NCI-H2171 (cell line): Measurements from ENCODE around the gene MSL3B.
"Not testable (repeated sequence)": the region's sequence is repeated elsewhere in the genome, so short reads cannot be mapped to it uniquely, and the experiment has no call there.

Source experiments
- DNase-seq: peaks from one replicate; lab custom pipeline; 2025; lab: John Stamatoyannopoulos, UW

MSL3B gene

DNA sequence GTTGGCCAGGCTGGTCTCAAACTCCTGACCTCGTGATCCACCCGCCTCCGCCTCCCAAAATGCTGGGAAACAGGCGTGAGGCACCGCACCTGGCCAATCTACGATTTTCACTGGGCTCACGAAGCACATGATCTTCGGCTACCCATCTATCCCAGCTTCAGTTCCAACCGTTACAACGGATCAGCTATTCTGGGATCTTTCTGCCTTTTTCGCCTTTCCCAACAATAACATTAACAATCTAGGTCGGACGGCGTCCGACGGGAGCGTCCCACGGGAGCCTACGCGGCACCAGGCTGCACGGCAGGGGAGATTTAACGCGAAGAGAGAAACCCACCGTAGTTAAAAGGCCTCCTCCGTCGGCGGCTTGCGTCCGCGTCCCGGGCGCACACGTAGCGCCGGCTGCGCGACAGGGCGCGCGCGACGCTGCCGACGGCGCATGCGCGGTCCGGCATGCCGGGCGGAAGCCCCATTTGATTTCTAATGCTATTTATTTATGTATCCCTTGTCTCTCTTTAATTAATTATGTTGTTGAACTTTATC is at the start of gene MSL3B:
MSL3B (minus strand) TSS at position 394 of the 540 bp plus-strand sequence.
- DNase-seq = peak; percentile 48

DNA sequence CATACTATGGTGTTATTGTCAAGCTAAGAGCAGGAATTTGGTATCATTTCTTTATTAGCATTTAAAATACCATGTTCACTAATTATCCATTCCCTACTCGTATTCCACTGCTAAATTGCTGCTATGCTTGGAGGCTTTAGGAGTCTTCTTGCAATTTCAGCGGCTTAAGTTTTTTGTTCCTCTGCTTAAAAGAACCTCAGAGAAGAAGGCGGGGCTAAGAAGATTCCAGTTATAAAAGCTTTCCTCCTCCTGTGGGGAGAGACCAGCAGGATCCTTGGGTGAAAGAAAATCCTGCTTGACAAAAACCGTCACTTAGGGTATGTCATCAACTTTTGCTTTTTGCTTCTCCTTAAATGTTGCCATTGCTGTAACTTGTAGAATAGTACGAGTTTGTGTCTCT is 48.9 kb upstream of the MSL3B start, which contains the start of gene TRPM8:
TRPM8 (plus strand) TSS at position 258 of the 400 bp plus-strand sequence. CDS start 9,165 bp downstream, outside the sequence.
- no peak for DNase-seq

DNA sequence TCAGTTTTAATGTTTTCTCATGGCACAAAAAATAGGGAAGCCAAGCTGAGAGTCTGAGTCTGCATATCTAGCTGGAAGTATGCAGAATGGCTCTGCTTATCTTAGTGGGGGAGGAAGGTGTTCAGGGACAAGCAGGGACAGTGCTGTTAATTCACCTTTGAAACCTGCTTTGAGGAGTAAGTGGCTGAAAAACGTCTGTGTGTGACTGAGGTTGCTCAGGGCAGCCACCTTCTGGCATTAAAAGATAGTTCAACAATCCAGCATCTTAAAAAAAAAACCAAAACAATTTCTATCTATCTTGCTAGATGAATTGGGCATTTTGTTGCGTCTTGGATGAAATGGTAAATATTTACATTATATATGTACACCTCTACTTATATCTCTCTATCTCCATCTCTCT is 46.9 kb upstream of the MSL3B start:
- no peak for DNase-seq

DNA sequence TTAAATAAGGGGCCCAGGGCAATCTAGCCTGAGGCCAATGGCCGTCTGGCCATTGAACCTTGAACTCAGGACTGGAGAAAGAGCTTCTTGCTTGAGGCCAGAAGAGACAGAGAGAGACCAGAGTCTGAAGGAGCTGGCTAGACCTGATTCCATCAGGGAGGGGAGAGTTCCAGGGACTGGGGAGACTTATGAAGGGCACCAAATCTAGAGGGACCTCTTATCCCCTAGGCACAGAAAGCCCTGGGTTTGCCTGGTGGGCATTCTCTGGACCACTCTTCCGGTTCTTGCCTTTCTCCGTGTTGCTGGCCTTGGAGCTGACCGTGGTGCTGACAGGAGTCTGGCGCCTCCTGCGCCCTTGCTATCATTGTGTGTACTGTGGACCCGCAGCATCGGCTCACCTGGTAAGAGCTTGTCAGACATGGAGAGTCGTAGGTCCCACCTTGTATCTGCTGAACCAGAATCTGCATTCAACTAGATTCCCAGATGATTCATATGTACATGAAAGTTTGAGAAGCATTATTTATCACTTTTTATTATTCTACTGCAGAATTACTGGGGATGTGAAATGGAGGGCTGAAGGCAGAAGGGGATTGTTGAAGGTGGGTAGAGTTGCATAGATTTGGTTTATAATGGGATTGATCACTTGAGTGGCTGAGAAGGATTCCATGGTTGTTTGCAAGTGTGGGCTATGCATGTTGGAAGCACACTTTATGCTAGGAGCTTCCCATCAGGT is 44.7 kb upstream of the MSL3B start:
- no peak for DNase-seq

DNA sequence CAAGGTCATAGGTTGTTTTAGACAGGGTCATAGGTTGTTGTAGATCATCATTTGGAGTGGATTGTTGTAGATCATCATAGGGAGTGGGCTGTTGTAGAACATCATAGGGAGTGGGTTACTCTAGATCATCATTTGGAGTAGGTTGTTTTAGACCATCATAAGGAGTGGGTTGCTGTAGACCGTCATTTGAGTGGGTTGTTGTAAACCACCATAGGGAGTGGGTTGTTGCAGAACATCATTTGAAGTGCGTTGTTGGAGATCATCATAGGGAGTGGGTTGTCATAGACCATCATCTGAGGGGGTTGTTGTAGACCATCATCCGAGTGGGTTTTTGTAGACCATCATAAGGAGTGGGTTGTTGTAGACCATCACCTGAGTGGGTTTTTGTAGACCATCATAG is 39.4 kb upstream of the MSL3B start:
- no peak for DNase-seq

DNA sequence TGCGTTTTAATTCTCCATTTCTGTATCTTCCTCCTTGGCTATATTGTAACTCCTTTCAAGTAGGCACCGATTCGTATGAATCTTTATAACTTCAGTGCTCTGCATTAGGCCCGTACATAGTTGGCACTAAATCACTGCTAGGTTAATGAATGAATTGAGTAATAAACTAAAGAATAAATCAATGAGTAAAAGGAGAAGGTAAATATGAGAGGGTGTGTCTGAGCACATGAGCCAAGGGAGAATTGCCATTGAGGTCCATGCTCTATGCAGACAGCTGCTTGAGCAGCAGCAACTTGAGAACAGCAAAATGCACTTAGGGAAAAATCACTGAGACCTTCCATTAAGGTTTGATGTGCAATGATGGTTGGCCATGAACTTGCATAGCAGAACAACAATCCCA is 37.8 kb upstream of the MSL3B start:
- no peak for DNase-seq

DNA sequence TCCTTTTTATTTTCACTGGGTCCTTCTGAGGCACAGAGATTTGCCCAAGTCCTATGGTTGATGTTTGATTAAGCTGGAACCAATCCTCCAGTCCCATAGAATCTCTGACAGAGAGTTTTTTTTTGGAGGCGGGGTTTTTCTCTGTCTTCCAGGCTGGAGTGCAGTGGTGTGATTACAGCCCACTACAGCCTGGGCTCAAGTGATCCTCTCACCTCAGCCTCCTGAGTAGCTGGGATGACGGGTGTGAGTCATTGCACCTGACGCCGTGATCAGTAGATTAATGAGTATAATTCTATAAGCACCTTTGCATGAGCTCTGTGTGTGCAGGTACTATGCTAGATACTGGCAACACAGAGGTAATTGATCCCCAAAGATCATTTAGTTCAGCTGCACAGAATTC is 33.7 kb upstream of the MSL3B start:
- no peak for DNase-seq

DNA sequence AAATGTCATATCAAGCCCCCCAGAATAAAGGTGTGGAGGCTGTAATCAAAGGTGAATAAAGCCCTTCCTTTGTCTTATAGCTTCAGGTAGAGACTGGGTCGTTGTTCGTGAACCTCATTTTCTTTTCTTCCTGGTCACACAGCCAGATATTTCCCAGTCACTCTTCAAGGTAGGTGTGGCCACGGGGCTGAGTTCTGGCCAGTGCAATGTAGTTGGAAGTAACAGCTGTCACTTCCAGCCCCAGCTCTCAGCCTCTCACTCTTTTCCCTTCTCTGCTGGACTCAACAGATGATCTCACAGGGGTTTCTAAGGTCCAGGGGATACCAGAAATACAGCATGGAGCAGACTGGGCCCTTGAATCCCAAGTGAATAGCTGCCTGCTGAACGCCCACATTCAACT is 33.2 kb upstream of the MSL3B start:
- no peak for DNase-seq

DNA sequence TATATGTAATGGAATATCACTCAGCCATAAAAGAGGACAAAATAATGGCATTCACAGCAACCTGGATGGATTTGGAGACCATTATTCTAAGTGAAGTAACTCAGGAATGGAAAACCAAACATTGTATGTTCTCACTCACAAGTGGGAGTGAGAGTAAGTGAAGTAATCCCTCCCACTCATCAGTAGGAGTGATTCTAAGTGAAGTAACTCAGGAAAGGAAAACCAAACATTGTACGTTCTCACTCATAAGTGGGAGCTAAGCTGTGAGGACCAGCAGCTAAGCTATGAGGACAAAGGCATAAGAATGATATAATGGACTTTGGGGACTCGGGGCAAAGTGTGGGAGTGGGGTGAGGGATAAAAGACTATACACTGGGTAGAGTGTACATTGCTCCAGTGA is 28.1 kb upstream of the MSL3B start:
- DNase-seq = not testable (repeated sequence)

DNA sequence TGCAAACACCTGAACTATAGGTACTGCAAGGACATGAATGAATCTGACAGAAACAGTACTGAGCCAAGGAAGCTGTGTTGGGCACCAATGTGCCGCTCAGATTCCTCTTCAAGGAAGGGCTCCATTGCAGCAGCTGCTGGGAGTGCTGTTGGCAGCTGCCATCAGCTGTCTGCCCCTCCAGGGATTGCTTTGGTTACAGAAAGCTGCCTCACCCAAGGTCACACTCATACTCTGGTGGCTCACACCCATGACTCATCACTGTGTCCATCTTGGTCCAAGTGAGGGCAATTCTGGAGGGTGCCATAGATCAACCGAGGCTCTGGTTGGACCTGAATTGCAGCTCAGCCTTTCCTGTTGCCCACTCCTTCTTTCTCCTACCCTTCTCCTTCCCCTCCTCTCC is 24.6 kb upstream of the MSL3B start:
- no peak for DNase-seq

DNA sequence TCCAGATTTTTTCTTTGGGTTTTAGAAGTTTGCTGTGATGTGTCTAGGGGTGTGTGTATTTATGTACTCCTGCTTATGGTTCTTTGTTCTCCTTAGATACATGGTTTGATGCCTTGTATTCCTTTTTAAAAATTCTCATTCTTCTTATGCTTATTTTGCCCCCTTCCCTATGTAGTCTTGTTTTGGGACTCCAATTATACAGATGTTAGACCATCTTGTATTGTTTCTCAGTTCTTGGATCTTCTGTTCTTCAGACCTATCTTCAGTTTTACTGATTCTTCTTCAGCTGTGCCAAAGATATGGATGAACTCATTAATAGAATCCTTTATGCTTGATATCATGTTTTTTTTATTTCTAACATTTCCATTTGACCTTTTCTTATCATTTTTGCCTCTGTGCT is 14.2 kb upstream of the MSL3B start:
- DNase-seq = no peak

DNA sequence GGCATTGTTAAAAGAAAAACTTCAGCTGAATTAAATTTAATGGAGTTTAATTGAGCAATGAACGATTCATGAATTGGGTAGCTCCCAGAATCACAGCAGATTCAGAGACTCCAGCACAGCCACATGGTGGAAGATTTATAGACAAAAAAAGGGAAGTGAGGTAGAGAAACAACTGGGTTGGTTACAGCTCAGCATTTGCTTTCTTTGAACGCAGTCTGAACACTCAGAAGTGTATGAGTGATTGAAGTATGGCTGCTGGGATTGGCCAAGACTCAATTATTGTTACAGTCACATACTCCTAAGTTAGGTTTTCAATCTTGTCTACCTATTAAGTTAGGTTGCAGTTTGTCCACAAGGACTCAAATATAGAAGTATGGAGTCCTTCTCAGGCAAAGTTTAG is 3.9 kb upstream of the MSL3B start:
- not testable (repeated sequence) for DNase-seq

DNA sequence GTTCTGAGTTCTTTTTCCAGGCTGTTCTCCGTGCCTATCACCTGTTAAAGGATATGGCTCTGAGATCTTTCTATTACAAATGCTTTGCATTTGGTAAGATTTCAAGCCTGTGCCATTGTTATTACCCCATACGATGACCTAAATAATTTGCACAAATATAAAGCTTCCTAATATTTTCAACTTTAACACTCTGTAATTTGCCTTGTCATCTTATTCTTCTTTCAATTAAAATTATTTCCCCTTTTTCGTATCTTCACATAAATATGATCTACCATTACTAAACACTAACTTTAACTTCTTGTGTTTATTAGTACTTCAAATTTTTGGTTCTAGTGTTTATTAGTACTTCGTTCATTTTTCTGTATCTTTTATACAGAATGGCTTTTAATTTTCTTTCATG is 3.2 kb upstream of the MSL3B start:
- no peak for DNase-seq

DNA sequence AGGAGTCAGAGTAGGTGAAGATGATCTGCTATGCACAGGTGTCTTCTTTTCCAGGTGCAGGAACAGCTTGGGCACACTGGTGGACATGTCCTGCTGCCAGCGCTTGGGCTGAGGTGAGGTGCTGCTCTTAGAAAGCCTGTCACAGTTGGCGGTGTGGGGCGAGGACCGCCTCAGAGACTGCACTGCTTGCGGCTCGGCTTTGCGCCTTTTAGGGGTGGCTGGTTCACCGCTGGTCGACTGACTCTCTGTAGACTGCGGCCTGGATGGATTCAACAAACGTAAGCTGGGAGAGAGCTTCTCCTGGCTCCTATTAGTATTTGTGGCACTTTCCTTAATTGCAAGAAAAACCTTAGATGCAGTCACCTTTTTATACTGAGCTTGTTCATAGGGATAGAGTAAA is 1.7 kb downstream of the MSL3B start:
- no peak for DNase-seq

DNA sequence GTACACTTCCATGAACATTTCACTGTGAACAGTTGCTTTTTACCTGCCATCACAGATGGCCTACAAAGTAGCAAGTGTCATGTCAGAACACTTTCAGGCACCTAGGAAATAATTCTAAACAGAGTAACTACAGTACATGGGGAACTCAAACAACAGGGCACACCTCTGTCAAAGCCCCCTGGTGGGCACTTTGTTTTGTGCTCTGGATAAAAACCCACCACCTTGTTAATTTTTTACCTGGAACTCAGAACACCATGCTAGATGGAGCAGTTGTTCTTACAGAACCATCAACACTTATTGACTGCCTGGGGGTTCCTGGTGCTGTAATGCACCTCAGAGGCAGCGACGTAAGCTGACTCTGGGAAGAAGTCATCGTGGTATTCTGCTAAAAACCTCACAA is 2.3 kb downstream of the MSL3B start:
- no peak for DNase-seq

DNA sequence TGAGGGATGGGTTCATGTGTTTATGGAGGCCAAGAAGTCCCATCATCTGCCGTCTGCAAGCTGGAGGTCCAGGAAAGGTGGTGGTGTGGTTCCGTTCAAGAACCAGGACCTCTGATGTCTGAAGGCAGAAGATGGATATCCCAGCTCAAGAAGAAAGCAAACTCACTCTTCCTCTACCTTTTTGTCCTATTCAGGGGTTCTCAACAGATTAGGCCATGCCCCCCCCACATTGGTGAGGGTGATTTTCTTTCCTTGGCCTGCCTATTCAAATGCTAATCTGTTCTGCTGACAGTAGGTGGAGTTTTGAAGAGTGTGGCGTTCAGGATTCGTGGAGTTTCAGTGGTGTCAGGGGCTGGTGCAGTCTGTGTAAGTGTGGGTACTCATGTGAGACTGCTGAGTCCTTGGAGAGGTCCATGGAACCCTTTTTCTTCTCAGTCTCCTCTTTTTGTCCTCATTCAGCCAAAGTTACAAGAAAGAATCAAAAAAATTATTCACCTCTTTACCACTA is 5.9 kb downstream of the MSL3B start:
- DNase-seq = no peak

DNA sequence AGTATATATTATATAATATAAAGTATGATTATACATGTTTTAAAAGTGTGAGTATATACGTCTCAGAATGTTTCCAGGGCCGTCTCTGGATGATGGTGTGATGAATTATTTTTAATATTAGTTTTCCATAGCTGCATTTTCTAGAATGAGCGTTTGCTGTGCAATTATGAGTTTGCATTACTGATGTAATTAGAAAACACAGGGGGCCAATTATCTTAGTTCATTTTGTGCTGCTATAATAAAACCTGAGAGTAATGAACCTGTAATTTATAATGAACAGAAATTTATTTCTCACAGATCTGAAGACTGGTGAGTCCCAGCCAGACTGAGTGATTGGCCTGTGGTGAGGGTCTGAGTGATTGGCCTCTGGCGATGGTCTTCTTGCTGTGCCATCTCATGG is 9.9 kb downstream of the MSL3B start:
- no peak for DNase-seq

DNA sequence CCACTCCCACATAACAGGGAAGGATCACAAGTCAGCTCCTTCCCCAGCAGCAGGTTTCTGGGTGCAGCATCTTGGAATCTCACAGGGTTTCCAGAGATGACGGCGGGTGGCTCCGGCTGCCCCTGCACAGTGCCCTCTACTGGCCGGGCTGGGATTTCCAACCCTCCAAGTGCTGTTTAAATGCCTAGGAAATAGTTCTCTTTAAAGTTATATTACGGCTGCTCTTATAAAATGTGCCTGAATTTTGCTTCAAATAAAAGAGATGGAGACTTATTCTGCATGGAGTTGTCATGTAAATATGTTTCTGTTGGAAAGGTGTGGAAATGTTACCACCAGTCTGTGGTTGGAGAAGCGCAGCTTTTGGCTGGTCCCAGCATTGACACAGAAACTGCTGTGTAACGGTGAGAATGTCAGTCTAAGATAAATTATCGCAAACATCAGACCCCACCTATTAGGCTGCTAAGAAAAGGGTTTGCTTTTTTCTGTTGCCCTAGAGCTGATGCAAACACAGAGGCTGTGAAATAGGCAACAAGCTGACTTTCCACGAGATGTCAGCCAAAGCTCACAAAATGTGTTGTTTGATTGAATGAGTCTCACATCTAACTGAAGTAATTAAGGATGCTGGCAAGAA is 10.6 kb downstream of the MSL3B start:
- no peak for DNase-seq

DNA sequence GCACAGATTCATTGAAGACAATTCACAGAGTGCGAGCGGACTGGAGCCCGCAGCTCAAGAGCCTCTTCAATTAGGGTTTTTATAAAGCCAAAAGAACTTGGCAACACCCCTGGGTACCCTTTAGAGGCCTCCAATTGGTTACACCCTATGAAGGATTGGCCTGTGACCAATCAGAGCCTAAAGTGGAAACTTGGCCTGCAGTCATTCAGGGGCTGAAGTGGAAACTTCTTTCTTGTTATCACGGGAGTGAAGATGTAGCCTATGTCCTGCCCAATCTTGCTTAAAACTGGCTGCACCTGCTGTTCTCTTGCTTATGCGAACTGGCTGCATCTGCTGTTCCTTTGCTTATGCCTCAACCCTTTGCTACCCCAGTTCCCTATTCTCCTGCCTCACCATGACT is 12.0 kb downstream of the MSL3B start:
- DNase-seq = no peak

DNA sequence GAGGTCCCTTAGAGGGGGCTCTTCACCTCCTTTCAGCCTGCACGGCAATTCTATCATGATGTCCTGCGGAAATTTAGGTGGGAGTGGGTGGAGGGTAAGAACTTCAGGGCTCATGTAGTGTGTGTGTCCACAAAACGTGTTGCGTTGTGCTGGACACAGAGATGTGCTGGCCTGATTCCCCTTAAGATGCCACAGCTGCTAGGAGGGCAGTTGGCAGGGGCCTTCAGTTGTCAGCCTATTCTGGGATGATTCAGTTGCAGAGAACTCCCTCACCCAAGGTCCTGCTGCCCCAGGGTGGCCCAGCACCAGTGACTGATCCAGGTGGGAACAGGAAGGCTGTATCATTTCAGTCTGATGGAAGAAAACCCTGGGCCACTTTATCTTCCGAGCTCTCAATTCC is 12.8 kb downstream of the MSL3B start:
- no peak for DNase-seq

DNA sequence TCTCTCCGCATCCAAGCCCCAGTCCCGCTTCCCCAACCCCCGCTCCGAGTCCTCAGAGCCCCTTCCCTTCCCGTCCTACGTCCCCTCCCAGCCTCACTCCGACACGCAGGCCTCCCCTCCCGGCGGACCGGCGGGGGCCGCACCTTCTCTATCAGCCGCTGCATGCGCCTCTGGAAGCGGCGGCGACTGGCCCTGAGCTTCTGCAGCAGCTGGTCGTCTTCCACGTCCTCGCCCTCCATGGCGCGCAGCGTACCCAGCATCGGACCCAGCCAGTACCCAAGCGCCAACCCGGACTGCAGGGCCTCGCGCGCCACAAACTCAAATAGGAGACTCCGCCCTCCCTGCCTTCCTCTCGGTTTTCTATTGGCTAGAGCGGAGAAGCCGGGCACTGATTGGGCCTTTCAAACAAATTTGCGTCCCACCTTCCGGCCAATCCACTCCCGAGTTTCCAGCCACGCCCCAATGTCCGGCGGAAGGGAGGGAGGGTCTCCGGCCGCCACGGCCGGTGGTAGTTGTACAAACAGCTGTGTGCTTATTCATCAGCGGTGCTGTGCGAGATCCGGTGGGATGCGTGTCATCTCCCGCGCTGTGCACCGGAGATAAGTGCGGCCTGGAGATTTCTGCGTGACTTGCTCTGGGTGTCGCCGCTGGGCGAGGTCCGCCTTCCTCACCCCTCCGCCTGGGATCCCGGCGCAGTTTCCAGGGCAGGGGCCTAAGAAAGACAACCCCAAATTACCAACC is 13.8 kb downstream of the MSL3B start, which contains the start of gene HJURP:
HJURP (minus strand) TSS at position 295 of the 741 bp plus-strand sequence; CDS start at position 260, 35 bp downstream.
- DNase-seq = peak; percentile 83

DNA sequence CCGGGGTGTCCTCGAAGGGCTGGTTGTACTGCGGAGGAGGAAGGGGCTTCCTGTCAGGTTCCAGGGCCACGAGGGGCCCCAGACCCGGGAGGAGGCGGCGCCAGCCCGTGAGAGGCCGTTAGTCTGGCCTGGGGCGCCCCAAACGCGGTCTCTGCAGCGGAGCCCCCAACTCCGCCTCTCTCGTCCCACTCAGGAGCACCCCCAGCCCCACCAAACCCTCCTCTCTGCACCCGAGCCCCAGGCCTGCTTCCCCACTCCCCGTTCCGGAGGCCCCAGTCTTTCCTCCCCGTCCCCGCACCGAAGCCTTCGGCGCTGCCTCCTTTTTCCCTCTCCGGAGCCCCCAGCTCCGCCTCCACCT is 14.3 kb downstream of the MSL3B start:
- DNase-seq = no peak

DNA sequence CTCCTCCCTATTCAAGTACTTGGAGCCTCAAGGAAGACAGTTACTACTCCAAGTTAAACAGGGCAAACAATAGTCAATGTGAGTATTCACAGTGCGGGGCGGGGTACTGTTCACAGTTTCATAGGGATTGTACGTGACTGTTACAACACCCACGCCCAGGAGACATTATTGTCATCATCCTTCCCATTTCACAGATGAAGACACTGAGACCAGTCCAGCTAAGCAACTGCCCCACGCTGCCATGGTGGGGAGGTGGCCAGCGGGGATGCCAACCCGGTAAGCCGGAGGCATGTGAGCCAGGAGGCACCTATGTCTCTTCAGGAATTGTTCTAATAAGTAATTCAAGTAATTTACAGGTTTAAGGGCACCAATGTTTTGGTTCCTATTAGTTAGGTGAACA is 14.8 kb downstream of the MSL3B start:
- DNase-seq = no peak
